Mucosa of rectum (tissue), 2 donors: ENCODE data around the gene CDPF1.

Experiments
- H3K27ac ChIP-seq, 2 donors: one replicate each; pipeline ENCODE4 v1.7.0; 2013; ENCODE audit warnings: inconsistent platforms in 2 of 2, low read depth in 2 of 2, low read length in 2 of 2
- H3K27me3 ChIP-seq, 2 donors: one replicate each; pipeline ENCODE4 v1.7.0; 2013; ENCODE audit warnings: low read length in 2 of 2; ENCODE audit not compliant: control insufficient read depth in 2 of 2, insufficient read depth in 2 of 2
- H3K36me3 ChIP-seq, 2 donors: one replicate each; pipeline ENCODE4 v1.7.0; 2013; ENCODE audit warnings: low read length in 2 of 2; ENCODE audit not compliant: control insufficient read depth in 2 of 2, insufficient read depth in 2 of 2
- H3K4me1 ChIP-seq, 2 donors: one replicate each; pipeline ENCODE4 v1.7.0; 2013; ENCODE audit warnings: low read length in 2 of 2, mild to moderate bottlenecking in 1 of 2; ENCODE audit not compliant: control insufficient read depth in 2 of 2, insufficient read depth in 2 of 2
- H3K4me3 ChIP-seq, 2 donors: one replicate each; pipeline ENCODE4 v1.7.0; 2013; ENCODE audit warnings: low read length in 2 of 2
- H3K9ac ChIP-seq, 2 donors: one replicate each; pipeline ENCODE4 v1.7.0; 2013; ENCODE audit warnings: low read length in 2 of 2, low read depth in 1 of 2, mild to moderate bottlenecking in 1 of 2
- H3K9me3 ChIP-seq, 2 donors: one replicate each; pipeline ENCODE4 v1.7.0; 2013; ENCODE audit warnings: low read length in 2 of 2; ENCODE audit not compliant: control insufficient read depth in 2 of 2
- donor health status: healthy.
- donor health status: Normal muscosa, but diverticular disease.

The CDPF1 gene

DNA sequence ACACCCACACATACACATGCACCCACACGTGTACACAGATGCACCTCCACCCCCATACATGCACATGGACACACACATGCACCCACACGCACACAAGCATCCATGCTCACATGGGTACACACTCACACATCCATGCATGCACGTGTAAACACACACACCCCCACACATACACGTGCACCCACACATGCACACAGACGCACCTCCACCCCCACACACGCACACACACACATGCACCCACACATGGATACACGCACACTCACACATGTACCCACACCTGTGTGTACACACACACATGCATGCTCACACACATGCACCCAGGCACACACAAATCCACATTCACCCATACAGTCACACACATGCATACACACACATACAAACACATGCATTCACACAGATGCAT lies 24.5 kb downstream of the CDPF1 start:
- H3K36me3 ChIP-seq: peaks cover 12 to 39% of the 10 kb centered on the region in 2 donors
- H3K4me3 ChIP-seq: no peak overlapping the region
- no peaks in the 10 kb centered on the region for H3K27me3 ChIP-seq
- H3K9me3 ChIP-seq: no peaks in the 10 kb centered on the region
- H3K27ac ChIP-seq: no peak overlapping the region
- no peaks in the 10 kb centered on the region for H3K4me1 ChIP-seq
- no peak overlapping the region for H3K9ac ChIP-seq

- H3K27ac ChIP-seq: no peak overlapping the region
- peaks cover 12 to 45% of the 10 kb centered on the region in 2 donors for H3K36me3 ChIP-seq
Measured at GRCh38 chr22:46224898-46225290, 25.2 kb downstream of the CDPF1 start.

DNA sequence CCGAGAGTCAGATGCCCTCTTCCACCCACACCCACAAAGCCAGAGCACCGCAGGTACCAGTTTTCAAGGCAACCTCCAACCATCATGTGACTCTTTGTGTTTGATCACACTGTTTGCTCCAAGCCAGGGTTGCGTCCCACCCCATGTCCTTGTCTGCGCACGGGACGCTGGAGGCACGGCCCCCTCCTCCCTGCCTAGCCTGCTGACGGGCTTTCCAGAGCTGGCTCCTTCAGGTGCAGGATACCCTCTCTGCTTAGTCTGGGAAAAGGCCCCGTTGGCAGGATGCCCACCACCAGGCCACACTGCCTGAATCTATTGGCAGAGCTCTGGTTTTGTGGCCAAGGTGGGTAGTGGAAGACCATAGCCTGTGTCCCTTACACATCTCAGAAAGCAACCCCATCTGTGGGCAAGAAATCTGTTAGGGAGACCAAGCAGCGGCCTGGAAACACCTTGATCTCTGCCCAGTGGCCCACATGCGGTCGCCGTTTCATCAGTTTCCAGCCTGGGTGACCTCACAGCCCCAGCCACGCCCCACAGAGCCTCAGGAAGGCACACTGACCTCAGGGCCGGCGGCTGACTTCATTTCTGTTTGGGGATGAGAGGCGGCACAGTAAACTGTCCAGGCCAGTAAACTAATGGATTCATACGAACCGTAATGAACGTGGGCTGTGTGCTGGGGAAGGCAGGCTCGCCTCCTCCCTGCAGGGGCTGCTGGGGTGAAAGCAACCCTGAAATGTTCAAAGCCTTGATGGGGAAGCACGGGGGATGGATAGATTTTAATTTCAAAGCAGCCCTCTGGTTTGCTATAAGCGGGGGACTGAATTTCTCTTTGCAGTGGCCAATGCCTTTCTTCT lies 25.8 kb downstream of the CDPF1 start:
- Histone ChIP-seq H3K27ac (no peak overlapping the region), H3K36me3 (peaks cover 18 to 49% of the 10 kb centered on the region in 2 donors), H3K9ac (no peak overlapping the region), H3K4me3 (no peak overlapping the region), H3K9me3 (no peaks in the 10 kb centered on the region), H3K27me3 (no peaks in the 10 kb centered on the region), H3K4me1 (no peaks in the 10 kb centered on the region)

More at GRCh38 chr22:46224898-46225290, 25.2 kb downstream of the CDPF1 start:
- Histone ChIP-seq H3K4me1 (no peaks in the 10 kb centered on the region), H3K9ac (no peak overlapping the region), H3K4me3 (no peak overlapping the region), H3K27me3 (no peaks in the 10 kb centered on the region), H3K9me3 (no peaks in the 10 kb centered on the region)

GRCh38 chr22:46220921-46221320 lies 29.2 kb downstream of the CDPF1 start:
- no peaks in the 10 kb centered on the region for H3K27me3 ChIP-seq
- no peak overlapping the region for H3K9ac ChIP-seq
- H3K27ac ChIP-seq: no peak overlapping the region
- H3K4me1 ChIP-seq: no peaks in the 10 kb centered on the region
- no peaks in the 10 kb centered on the region for H3K9me3 ChIP-seq
- H3K4me3 ChIP-seq: no peak overlapping the region
- H3K36me3 ChIP-seq: peaks cover 35 to 64% of the 10 kb centered on the region in 2 donors

GRCh38 chr22:46219636-46220035 lies 30.5 kb downstream of the CDPF1 start:
- no peaks in the 10 kb centered on the region for H3K4me1 ChIP-seq
- H3K36me3 ChIP-seq: peaks cover 36 to 66% of the 10 kb centered on the region in 2 donors
- no peak overlapping the region for H3K4me3 ChIP-seq
- H3K27ac ChIP-seq: no peak overlapping the region
- no peaks in the 10 kb centered on the region for H3K27me3 ChIP-seq
- H3K9ac ChIP-seq: no peak overlapping the region
- no peaks in the 10 kb centered on the region for H3K9me3 ChIP-seq

DNA sequence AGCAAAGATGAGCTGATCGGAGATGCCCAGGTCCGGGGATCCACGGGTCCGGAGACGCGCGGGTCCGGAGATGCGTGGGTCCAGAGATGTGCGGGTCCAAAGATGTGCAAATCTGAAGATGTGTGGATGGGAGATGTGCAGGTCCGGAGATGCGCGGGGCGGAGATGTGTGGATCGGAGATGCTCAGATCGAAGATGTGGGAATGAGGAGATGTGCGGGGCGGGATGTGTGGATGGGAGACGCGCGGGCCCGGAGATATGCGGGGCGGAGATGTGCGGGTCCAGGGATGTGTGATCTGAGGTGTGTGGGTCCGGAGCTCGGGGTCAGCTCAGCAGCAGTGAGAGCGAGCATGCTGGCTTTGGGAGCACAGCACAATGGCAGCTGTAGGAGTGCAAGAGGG lies 35.5 kb downstream of the CDPF1 start:
- no peak overlapping the region for H3K9ac ChIP-seq
- H3K27me3 ChIP-seq: no peaks in the 10 kb centered on the region
- H3K27ac ChIP-seq: no peak overlapping the region
- no peak overlapping the region for H3K4me3 ChIP-seq
- no peaks in the 10 kb centered on the region for H3K4me1 ChIP-seq
- H3K36me3 ChIP-seq: peaks cover 44 to 51% of the 10 kb centered on the region in 2 donors
- no peaks in the 10 kb centered on the region for H3K9me3 ChIP-seq

GRCh38 chr22:46214149-46214548 lies 35.9 kb downstream of the CDPF1 start:
- Histone ChIP-seq H3K9ac (no peak overlapping the region), H3K4me3 (no peak overlapping the region), H3K27ac (no peak overlapping the region), H3K9me3 (no peaks in the 10 kb centered on the region), H3K27me3 (no peaks in the 10 kb centered on the region), H3K4me1 (no peaks in the 10 kb centered on the region), H3K36me3 (peaks cover 44 to 51% of the 10 kb centered on the region in 2 donors)

- no peak overlapping the region for H3K27ac ChIP-seq
- no peaks in the 10 kb centered on the region for H3K9me3 ChIP-seq
- peaks cover 44 to 52% of the 10 kb centered on the region in 2 donors for H3K36me3 ChIP-seq
- H3K4me1 ChIP-seq: no peaks in the 10 kb centered on the region
- H3K9ac ChIP-seq: no peak overlapping the region
- no peak overlapping the region for H3K4me3 ChIP-seq
- no peaks in the 10 kb centered on the region for H3K27me3 ChIP-seq
Measured at GRCh38 chr22:46213052-46213451, 37.0 kb downstream of the CDPF1 start.

DNA sequence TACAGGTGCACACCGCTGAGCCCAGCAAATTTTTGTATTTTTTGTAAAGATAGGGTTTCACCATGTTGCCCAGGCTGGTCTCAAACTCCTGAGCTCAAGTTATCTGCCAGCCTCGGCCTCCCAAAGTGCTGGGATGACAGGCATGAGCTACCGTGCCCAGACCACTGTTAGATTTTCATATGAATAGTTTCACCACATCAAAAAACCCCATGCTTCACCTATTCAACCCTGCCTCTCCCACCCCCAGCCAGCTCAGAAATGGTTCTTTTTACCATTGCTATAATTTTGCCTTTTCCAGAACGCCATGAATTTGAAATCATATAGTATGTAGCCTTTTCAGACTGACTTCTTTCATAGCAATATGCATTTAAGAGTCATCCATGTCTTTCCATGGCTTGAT lies 37.9 kb downstream of the CDPF1 start:
- Histone ChIP-seq H3K9ac (no peak overlapping the region), H3K9me3 (no peaks in the 10 kb centered on the region), H3K27ac (no peak overlapping the region), H3K36me3 (peaks cover 42 to 57% of the 10 kb centered on the region in 2 donors), H3K4me3 (no peak overlapping the region), H3K4me1 (no peaks in the 10 kb centered on the region), H3K27me3 (no peaks in the 10 kb centered on the region)

DNA sequence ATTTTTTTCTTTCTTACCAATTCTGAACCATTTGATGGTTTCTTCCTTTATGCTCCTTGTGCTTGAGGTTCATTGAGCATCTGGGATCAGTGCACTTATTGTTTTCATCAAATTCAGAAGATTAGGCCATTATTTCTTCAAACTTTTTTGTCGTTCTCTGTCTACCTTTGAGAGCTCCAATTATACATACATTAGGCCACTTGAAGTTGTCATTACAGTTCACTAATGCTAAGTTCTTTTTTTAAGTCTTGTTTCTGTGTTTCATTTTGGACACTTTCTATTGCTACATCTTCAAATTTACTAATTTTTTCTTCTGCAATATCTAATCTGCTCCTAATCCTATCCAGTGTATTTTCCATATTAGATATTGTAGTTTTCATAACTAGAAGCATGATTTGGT lies 40.8 kb downstream of the CDPF1 start:
- Histone ChIP-seq H3K36me3 (peaks cover 23 to 33% of the 10 kb centered on the region in 2 donors), H3K27ac (no peak overlapping the region), H3K27me3 (no peaks in the 10 kb centered on the region), H3K4me1 (peaks cover 1 to 6% of the 10 kb centered on the region in 2 donors), H3K9me3 (no peaks in the 10 kb centered on the region), H3K9ac (no peak overlapping the region), H3K4me3 (no peak overlapping the region)
